Iris pigment epithelial cell (primary cell): ENCODE measurements around the gene RNF4.

Experiments
- DNase-seq: peaks from one replicate; pipeline ENCODE4 v3.0.0-alpha.2; 2011; ENCODE audit warnings: low read depth

Gene RNF4

GRCh38 chr4:2437475-2438215 lies 31.3 kb upstream of the RNF4 start:
- DNase-seq = no peak

GRCh38 chr4:2438822-2439718 lies 29.8 kb upstream of the RNF4 start:
- no peak for DNase-seq

GRCh38 chr4:2441393-2442174 lies 27.3 kb upstream of the RNF4 start:
- peak; percentile 49 for DNase-seq

- no peak for DNase-seq
Measured at GRCh38 chr4:2442175-2442993, 26.5 kb upstream of the RNF4 start.

DNA sequence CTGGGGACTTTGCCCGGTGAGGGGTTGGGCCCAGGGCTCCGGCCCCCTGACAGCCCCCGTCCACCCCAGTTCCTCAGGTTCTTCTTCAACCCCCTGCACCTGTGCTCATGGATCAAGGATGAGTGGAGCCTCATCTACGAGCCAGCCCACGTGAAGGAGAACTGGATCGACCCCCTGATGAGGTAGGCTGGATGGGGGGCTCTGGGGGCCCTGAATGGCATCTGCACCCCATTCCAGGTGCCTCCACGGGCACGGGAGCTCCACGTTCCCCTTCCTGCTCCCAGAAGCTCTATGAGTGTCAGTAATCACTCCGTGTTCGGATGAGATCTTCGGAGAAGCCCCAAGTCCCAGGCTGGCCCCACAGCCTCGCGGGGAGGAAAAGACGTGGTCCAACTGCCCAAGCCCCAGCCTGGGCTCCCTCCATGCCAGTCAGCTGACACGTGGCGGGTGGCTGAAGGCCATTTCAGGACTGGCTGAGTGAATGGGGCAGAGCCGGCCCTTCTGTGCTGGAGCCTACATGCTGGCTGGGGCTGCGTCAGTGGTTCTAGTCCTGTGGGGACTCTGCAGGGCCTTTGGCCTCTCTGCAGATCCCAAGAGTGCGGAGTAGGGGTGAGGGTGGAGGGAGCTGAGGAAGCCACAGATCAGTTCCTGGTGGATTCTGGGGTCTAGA lies 25.7 kb upstream of the RNF4 start:
- no peak for DNase-seq

DNA sequence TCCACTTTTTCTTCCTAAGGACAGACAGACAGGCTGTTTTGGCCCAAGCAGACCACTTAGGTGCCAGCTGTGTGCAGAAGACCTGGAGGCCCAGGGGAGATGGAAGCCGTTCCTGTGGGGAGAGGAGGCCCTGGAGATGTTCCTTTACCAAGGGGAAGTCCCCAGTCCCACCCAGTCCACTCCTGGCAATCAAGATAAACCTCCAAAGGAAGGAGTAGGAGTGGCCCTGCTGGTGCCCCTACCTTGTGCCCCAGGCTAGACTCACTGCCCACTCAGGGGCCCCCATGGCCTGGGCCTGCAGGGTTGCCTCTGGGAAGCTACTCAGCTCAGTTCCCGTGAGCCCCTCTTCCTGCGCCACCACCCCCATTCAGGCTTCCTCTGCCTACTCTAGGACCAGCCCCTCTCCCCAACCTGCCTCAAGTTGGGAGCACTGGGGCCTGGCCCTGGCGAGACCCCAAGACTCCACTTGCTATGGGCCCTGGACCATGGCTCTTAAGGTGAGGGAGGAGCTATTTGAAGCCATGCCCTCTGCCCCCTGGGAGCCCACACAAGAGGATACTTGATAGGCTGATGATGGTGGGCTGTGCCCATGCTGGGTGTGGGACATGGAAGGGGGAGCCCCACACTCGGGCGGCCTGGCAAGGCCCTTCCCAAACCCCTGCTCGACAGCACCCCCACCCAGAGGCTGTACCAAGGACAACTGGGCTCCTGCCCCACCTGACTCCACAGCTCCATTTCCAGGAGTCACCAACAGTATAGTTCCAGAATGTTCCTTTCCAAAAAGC lies 24.8 kb upstream of the RNF4 start:
- no peak for DNase-seq

DNA sequence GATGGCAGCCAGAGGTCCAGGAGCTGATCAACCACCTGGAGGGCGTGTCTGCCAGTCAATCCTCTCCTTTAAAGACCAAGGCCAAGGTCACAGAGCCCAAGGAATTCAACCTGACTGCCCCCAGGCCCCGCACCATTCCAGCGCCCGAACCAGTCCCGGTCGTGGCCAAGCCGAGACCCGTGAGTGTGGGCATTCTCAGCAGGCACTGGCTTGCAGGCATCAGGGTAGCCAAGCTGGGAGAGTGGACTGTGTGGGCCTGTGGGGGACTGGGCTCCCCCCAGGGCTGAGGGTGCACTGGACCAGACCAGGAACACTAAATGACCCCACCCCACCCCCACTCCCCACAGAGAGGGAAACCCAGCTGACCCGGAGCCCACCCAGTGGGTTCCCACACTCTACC lies 23.8 kb upstream of the RNF4 start:
- no peak for DNase-seq

DNA sequence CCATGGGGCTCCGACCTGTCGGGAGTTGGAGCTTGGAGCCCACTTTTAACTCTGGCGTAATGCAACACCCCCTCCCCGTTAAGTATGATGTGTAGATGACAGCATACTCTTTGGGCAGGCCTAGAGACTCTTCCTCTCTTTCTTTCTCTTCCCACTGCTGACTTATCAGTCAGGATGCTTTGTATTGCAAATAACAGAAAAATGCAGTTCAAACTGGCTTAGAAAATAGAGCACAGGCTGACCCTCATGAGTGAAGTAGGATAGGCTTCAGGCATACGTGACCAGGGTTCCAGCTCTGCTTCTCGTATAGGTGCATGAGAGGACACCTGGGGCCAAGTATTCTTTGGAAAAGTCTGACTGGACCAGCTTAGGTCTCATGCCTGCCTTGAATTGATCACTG lies 23.3 kb upstream of the RNF4 start:
- DNase-seq = no peak

- DNase-seq = no peak
Measured at GRCh38 chr4:2446656-2447564, 22.0 kb upstream of the RNF4 start.

GRCh38 chr4:2448589-2448988 lies 20.3 kb upstream of the RNF4 start:
- no peak for DNase-seq

DNA sequence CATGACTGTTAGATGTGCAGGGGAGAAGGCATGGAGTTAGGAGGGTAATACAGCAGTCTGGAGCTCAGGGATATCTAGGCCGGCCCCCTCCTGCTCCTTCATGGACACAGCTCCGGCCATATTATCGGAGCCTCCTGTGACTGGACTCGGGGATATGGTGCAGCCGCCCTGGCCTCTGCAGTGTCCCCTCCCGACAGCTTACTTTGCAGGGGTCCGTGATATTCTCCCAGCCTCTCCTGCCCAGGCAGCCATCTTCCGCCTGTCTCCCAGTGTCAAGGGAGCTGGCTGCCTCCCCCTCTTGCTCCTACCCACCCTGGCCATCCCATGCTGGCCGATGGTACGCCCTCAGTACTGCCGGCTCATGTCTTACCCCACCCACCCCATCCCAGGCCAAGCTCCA lies 19.9 kb upstream of the RNF4 start:
- no peak for DNase-seq

DNA sequence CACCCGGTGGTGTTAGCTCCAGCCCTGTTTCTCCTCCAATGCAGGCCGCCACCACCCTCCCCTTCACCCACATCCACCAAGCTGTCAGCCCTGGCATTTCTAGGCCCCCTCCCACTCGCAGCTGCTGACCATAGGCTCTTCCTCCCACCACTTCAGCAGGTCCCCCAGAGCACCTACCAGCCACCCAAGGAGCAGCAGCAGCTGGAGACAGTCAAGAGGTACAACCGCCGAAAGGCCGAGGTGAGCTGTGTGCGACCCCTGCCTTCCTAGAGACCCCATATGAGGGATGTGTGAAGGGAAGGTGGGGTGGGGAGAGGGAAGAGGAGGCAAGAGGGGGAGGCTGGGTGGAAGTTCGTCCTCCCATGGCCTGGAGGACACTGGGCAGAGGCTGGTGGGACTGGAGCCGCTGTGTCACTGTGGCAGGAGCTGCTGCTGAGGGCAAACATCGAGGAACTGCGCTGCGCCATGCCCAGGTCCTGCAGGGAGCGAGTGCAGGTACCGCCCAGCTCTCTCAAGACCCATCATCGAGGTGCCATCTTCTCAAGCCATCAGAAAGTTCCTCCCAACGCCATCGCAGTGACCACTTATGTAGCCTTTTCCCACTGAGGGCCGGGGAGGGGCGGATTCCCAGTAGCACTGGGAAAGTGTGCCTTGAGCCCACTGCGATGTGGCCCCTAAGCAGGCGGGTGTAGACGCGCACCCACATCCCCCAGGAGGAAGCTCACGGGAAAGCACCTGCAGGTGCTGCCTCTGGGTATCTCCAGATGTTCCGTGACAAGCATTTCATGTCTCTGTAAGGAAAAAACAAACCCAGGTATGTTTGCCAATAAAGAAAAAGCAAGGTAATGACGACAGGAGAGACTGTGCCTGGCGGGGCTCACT lies 19.2 kb upstream of the RNF4 start:
- no peak for DNase-seq

DNA sequence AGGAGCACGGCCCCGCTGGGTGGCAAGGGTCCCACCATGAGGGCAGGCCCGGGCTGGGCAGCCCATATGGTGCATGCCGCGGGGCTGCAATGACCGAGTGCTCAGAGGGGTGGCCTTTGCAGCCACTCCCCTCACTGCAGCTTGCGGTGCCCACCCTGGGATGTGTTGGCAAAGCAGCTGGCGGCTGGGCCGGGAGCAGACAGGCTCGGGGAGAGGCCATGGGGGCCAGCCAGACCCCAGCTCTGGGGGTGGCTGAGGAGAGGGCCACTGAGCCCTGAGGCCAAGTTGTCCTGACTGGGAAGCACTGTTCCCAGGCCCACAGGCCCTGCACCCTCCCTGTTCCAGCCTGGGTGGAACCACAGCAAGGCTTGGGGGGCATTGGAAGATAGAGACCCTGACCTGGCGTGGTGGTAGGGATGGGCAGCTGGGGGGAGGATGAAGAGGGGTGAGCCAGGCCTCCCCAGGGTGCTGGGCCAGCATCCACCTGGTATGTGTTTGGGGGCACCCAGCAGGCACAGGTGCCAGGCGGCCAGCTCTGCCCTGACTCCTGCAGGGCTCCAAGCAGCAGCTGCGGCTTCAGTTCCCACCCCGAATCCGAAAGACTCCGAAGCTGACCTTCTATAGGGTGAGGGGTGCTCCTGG lies 18.4 kb upstream of the RNF4 start:
- no peak for DNase-seq

DNA sequence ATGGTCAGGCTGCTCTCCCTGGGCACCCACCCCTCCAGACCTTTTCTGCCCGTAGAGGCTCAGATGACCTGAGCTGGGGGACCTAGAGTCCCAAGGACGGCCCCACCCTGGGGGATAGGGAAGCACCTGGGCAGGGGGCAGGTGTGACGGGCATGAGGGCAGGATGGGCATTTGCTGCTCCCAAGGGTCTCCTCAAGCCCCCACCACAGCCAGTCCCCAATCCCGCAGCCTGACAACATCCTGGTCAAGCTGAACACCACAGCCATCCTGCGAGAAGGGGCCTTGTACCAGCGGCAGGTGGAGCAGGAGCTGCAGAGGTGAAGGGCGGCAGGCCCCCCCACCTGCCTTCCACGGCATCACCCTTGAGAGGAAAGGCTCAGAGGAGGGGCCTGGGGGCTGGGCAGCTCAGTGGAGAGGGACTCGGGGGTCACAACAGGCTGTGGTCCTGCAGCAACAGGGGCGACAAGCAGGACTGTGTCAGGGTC lies 17.8 kb upstream of the RNF4 start:
- no peak for DNase-seq

DNA sequence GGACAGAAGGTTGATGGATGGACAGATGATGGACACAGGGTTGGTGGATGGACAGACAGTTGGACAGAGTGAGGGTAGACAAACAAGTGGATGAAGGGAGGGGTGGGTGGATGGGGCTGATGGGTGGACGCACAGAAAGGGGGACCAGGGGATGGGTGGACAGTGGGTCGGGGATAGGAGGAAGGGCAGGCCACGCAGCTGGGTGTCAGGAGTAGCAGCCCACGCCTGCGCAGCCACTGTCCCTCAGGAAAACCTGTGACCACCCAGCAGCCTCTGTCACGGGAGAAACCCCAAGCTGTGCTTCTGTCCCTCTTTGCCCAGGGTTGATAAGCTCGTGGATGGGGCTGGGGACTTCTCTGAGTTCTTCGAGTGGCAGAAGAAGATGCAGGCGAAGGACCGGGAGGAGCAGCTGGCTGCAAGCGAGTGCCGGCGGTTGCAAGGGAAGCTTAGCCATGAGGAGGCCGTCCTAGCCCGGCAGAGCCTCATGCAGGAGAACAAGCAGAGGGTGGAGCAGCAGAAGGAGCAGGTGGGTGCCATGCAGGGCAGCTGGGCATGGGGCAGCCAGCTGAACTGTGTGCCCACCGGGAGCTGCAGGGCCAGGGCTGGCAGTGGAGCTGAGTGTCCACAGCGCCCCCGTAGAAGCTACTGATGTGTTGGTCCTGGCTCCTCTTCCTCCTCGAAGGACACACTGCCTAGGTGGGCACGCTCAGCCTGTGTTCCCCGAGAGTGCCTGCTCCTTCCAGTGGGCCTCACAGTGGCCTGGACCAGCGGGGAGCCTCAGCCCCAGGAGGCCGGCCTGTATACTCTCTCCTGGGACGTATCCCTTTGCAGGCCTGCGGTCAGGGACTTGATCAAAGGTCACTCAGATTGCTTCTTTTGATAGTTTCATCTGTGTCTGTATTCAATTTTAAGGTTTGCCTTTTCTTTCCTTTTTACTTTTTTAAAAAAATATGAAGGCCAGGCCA lies 16.8 kb upstream of the RNF4 start:
- DNase-seq = no peak
